Measurements from ENCODE around the gene NHLRC2.

NHLRC2 gene

GRCh38 chr10:113907166-113907565, 52.7 kb downstream of the NHLRC2 start:
- DNase-seq (ENCODE audit: low read depth) = no peak
- no peak for TF ChIP-seq CTCF (conservative IDR thresholded peaks at IDR 0.05; ENCODE audit: low read depth, low read length)
- no peak overlapping the region for H3K4me3 ChIP-seq (ENCODE audit: low read length)

GRCh38 chr10:113908236-113908635, 53.8 kb downstream of the NHLRC2 start:
- H3K4me3 ChIP-seq (ENCODE audit: low read length) = no peak overlapping the region
- no peak for TF ChIP-seq CTCF (conservative IDR thresholded peaks at IDR 0.05; ENCODE audit: low read depth, low read length)
- DNase-seq (ENCODE audit: low read depth) = no peak

GRCh38 chr10:113911113-113911512, 56.7 kb downstream of the NHLRC2 start:
- no peak for DNase-seq (ENCODE audit: low read depth)
- H3K4me3 ChIP-seq (ENCODE audit: low read length) = no peak overlapping the region
- TF ChIP-seq CTCF (conservative IDR thresholded peaks at IDR 0.05; ENCODE audit: low read depth, low read length) = no peak

- DNase-seq (ENCODE audit: low read depth) = no peak
- H3K4me3 ChIP-seq (ENCODE audit: low read length) = no peak overlapping the region
- no peak for TF ChIP-seq CTCF (conservative IDR thresholded peaks at IDR 0.05; ENCODE audit: low read depth, low read length)
Measured at GRCh38 chr10:113911839-113912238, 57.4 kb downstream of the NHLRC2 start.

- TF ChIP-seq CTCF (conservative IDR thresholded peaks at IDR 0.05; ENCODE audit: low read depth, low read length) = no peak
- DNase-seq (ENCODE audit: low read depth) = no peak
- no peak overlapping the region for H3K4me3 ChIP-seq (ENCODE audit: low read length)
Measured at GRCh38 chr10:113912582-113912981, 58.1 kb downstream of the NHLRC2 start.

GRCh38 chr10:113914956-113915355, 60.5 kb downstream of the NHLRC2 start:
- H3K4me3 ChIP-seq (ENCODE audit: low read length) = no peak overlapping the region
- no peak for TF ChIP-seq CTCF (conservative IDR thresholded peaks at IDR 0.05; ENCODE audit: low read depth, low read length)
- DNase-seq (ENCODE audit: low read depth) = no peak

- TF ChIP-seq CTCF (conservative IDR thresholded peaks at IDR 0.05; ENCODE audit: low read depth, low read length) = no peak
- DNase-seq (ENCODE audit: low read depth) = no peak
- H3K4me3 ChIP-seq (ENCODE audit: low read length) = no peak overlapping the region
Measured at GRCh38 chr10:113915540-113915939, 61.1 kb downstream of the NHLRC2 start.

All from retinal pigment epithelial cell (primary cell).